SU-DHL-6 (cell line): ENCODE results near the gene TBX5.

Source experiments
- CTCF ChIP-seq: fragments of 200-600 bp; sonication (generic); IDR thresholded peaks from one replicate; pipeline ENCODE4 v1.5.1; 2017; ENCODE audit warnings: antibody characterized with exemption, mild to moderate bottlenecking, low read length, moderate library complexity; ENCODE audit not compliant: insufficient read depth, poor library complexity, severe bottlenecking
- EZH2phosphoT487 ChIP-seq: fragments of 200-600 bp; sonication (generic), shearing (Covaris generic); conservative IDR thresholded peaks from 2 replicates; pipeline ENCODE4 v1.6.1; 2018; ENCODE audit warnings: mild to moderate bottlenecking, antibody characterized with exemption, low read length, moderate library complexity, mixed read lengths

- TF ChIP-seq CTCF (no peak), EZH2phosphoT487 (no peak)
These were observed 90.8 kb downstream of the TBX5 start for GRCh38 chr12:114314974-114315720.
